Measurements from ENCODE around the gene TM9SF2.

DNA sequence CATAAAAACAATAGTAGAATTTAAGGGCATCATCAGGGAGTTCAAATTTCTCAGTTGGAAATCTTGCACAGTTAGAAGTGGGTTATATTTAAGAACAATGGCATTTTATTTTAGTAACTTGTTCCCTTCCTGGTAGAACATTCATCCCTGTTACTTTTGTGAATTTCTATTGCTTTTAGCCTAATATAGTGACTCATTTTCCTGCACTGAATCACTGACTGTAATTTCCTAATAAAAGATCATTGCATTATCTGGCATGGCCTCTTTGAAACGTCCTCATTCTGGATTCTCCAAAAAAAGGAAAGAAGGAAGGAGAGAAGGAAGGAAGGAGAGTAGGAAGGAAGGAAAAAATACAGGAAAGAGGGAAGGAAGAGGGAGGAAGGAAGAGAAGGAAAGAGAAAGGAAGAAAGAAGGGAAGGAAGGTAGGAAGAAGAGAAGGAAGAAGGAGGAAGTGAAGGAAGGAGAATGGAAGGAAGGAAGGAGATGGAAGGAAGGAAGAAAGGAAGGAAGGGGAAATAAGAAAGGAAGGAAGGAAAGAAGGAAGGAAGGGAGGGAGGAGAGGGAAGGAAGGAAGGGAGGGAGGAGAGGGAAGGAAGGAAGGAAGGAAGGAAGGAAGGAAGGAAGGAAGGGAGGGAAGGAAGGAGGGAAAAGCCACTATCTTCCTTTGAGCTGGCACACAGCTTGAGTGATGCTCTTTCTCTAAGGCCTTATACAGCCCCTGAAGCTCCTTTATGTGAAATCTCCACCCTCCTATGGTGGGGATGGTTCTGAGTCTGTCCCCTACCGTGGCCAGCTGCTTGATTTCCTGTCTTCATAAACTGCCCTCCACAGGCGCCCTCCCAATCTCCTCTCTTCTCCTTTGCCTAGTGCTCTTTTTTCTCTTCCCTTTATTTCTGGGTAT is 29.8 kb upstream of the TM9SF2 start:
- TF ChIP-seq, protein P1, sequence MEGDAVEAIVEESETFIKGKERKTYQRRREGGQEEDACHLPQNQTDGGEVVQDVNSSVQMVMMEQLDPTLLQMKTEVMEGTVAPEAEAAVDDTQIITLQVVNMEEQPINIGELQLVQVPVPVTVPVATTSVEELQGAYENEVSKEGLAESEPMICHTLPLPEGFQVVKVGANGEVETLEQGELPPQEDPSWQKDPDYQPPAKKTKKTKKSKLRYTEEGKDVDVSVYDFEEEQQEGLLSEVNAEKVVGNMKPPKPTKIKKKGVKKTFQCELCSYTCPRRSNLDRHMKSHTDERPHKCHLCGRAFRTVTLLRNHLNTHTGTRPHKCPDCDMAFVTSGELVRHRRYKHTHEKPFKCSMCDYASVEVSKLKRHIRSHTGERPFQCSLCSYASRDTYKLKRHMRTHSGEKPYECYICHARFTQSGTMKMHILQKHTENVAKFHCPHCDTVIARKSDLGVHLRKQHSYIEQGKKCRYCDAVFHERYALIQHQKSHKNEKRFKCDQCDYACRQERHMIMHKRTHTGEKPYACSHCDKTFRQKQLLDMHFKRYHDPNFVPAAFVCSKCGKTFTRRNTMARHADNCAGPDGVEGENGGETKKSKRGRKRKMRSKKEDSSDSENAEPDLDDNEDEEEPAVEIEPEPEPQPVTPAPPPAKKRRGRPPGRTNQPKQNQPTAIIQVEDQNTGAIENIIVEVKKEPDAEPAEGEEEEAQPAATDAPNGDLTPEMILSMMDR (IDR thresholded peaks at IDR 0.05) = no peak
- no peak for TF ChIP-seq EP300 (IDR thresholded peaks at IDR 0.05; ENCODE audit: low read depth)

All from transverse colon (tissue), 3 donors.